ENCODE data around the gene DPYD. TPM values are rescaled to one million over a fixed set of nuclear protein-coding genes. Genes with fewer than 3 reads are reported as not detected.

The DPYD gene
- total RNA-seq, 1 donor from 2014 or later: 8.5 TPM

DNA sequence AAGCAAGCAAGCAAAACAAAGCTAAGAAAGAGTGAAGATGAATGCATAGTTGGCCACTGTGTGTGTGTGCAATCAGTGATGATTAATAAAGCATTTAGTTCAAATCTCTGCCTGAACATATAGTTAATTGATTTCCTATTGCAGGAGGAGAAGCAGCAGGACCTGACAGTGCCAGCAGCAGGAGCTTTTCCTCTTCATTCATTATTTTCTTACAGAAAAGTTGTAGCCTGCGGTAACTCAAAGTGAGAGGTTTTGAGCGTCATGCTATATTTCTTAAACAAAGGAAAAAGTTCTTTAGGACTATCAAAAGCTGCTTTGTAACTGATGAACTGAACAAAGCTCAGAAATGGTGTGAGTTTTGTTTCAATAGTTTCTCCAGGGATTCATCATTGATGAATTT, 819.3 kb downstream of the DPYD start:
- Mint-ChIP-seq H3K9me3 (peaks cover 6% of the 10 kb centered on the region), H3K4me3 (no peak overlapping the region), H3K36me3 (no peaks in the 10 kb centered on the region), H3K27me3 (no peaks in the 10 kb centered on the region), H3K4me1 (ENCODE audit: unreplicated experiment) (peaks cover 8% of the 10 kb centered on the region), H3K27ac (no peak overlapping the region)
- TF ChIP-seq, protein P1, sequence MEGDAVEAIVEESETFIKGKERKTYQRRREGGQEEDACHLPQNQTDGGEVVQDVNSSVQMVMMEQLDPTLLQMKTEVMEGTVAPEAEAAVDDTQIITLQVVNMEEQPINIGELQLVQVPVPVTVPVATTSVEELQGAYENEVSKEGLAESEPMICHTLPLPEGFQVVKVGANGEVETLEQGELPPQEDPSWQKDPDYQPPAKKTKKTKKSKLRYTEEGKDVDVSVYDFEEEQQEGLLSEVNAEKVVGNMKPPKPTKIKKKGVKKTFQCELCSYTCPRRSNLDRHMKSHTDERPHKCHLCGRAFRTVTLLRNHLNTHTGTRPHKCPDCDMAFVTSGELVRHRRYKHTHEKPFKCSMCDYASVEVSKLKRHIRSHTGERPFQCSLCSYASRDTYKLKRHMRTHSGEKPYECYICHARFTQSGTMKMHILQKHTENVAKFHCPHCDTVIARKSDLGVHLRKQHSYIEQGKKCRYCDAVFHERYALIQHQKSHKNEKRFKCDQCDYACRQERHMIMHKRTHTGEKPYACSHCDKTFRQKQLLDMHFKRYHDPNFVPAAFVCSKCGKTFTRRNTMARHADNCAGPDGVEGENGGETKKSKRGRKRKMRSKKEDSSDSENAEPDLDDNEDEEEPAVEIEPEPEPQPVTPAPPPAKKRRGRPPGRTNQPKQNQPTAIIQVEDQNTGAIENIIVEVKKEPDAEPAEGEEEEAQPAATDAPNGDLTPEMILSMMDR (conservative IDR thresholded peaks at IDR 0.05): no peak
- no peak for DNase-seq (ENCODE audit: extremely low spot score, unreplicated experiment)

DNA sequence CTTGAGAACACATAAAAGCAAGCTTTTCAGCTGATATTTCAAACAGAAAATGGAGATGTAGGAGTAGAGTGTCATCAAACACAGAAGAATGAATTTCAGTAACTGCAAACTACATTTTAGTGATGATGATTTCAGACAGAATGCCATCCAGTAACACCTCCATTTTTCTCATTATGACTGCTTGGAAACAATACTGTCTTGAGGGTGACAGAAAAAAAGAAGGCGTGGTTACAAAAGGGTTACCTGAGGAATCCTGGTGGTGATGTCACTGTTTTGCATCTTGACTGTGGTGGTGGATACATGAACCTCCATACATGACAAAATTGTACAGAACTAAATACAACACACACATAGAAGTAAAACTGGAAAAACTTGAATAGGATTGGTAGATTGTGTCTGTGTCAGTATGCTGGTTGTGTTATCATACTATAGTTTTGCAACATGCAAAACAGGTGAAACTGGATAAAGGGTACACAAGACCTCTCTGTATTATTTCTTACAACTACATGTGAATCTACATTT, 823.4 kb downstream of the DPYD start:
- Mint-ChIP-seq H3K36me3 (no peaks in the 10 kb centered on the region), H3K27ac (peak overlapping the region; percentile 68), H3K4me3 (no peak overlapping the region), H3K9me3 (no peaks in the 10 kb centered on the region), H3K4me1 (ENCODE audit: unreplicated experiment) (peaks cover 8% of the 10 kb centered on the region), H3K27me3 (no peaks in the 10 kb centered on the region)
- DNase-seq (ENCODE audit: extremely low spot score, unreplicated experiment): no peak
- TF ChIP-seq, protein P1 (conservative IDR thresholded peaks at IDR 0.05): no peak

DNA sequence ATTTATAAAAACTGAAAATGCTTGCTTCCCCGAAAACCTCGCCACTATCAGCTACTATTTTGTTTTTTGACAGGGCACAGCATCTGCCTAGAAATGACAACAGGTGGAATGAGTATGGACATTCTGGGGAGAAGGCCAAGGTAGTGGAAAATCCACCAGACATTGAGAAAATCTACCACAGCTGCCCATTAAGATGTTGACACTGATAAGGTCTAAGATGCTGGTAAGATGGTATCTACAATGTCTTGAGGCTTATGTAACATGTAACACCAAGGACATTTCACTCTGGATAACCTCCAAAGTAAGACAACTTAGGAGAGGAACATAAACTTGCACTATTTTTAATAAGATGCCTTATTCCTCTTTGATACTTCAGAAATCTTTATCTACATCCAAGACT, 825.1 kb downstream of the DPYD start:
- no peak overlapping the region for H3K27ac Mint-ChIP-seq
- H3K36me3 Mint-ChIP-seq: no peaks in the 10 kb centered on the region
- TF ChIP-seq, protein P1 (conservative IDR thresholded peaks at IDR 0.05): no peak
- H3K9me3 Mint-ChIP-seq: no peaks in the 10 kb centered on the region
- H3K4me3 Mint-ChIP-seq: no peak overlapping the region
- H3K27me3 Mint-ChIP-seq: no peaks in the 10 kb centered on the region
- no peak for DNase-seq (ENCODE audit: extremely low spot score, unreplicated experiment)
- H3K4me1 Mint-ChIP-seq (ENCODE audit: unreplicated experiment): peaks cover 6% of the 10 kb centered on the region

DNA sequence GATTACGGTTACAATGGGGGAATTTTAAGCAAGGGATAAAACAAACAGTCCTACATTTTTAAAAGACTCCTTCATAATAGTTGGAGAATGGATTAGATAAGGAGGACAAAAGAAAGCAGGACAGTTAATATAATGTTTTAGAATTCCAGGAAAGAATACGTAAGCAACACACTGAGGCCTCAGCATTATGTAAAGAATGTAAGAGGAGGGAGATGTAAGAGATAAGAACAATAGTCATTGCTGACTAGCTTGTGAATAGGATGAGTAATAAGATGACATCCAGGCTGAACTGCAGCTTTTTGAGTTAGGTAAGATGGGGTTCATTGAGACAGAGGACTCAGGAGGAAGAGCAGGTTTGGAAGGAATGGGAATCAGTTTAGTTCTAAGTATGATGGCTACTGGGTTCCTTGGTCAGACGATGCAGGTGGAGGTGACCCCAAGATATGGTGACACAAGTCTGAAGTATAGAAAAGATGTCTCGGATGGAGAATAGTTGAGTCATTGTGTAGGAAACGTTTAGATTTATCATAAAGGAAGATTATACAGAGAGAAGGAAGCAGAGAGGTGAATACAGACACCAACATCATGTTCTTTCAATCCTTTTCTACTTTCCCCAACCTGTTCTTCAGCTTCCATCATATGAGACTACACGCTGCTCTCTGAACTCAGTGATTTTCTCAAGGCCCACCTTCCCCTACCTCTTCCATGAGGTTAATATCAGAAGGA, 826.4 kb downstream of the DPYD start:
- H3K4me3 Mint-ChIP-seq: no peak overlapping the region
- H3K27ac Mint-ChIP-seq: no peak overlapping the region
- no peaks in the 10 kb centered on the region for H3K36me3 Mint-ChIP-seq
- H3K4me1 Mint-ChIP-seq (ENCODE audit: unreplicated experiment): peaks cover 8% of the 10 kb centered on the region
- H3K27me3 Mint-ChIP-seq: no peaks in the 10 kb centered on the region
- H3K9me3 Mint-ChIP-seq: no peaks in the 10 kb centered on the region
- TF ChIP-seq, protein P1 (conservative IDR thresholded peaks at IDR 0.05): no peak
- no peak for DNase-seq (ENCODE audit: extremely low spot score, unreplicated experiment)

DNA sequence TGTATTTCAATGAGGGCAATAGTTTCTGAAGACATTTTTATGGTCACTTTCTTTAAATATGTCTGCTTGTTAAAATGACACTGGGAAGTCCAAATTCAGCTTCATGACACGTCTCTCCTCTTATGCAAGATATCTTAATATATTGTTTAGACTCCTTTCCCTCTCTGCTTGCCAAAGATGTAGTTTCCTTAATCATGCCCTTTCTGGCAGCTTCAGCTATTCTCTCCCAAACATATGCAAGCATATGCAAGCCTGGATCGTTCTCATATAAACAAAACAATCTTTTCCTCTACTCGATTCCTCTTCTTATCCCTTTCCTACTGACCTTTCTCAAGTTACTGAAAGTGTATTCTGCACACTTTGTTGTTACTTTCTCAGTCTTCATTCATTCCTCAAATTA, 827.1 kb downstream of the DPYD start:
- no peaks in the 10 kb centered on the region for H3K27me3 Mint-ChIP-seq
- no peak for DNase-seq (ENCODE audit: extremely low spot score, unreplicated experiment)
- H3K27ac Mint-ChIP-seq: no peak overlapping the region
- H3K36me3 Mint-ChIP-seq: no peaks in the 10 kb centered on the region
- no peaks in the 10 kb centered on the region for H3K9me3 Mint-ChIP-seq
- no peak overlapping the region for H3K4me3 Mint-ChIP-seq
- peaks cover 11% of the 10 kb centered on the region for H3K4me1 Mint-ChIP-seq (ENCODE audit: unreplicated experiment)
- TF ChIP-seq, protein P1 (conservative IDR thresholded peaks at IDR 0.05): no peak
